LNCaP clone FGC (cell line): ENCODE results near the gene SLC9A7.

Experiments
- DNase-seq: peaks from one replicate; pipeline ENCODE4 v3.0.0-alpha.2; 2011; ENCODE audit warnings: low read depth
- H3K4me3 ChIP-seq: 2 replicates; pipeline ENCODE4 v1.5.1; 2011; ENCODE audit warnings: mild to moderate bottlenecking, low read depth, low read length, control low read depth
- CTCF ChIP-seq: IDR thresholded peaks from 2 replicates; pipeline ENCODE4 v1.5.1; 2012; ENCODE audit warnings: mild to moderate bottlenecking; ENCODE audit not compliant: control insufficient read depth, insufficient read depth; ENCODE audit errors: extremely low read depth

SLC9A7 gene

GRCh38 chrX:46637938-46638337, 121.0 kb downstream of the SLC9A7 start:
- TF ChIP-seq CTCF: no peak
- DNase-seq: no peak
- no peak overlapping the region for H3K4me3 ChIP-seq

- no peak for TF ChIP-seq CTCF
- H3K4me3 ChIP-seq: no peak overlapping the region
- DNase-seq: no peak
These were observed 122.7 kb downstream of the SLC9A7 start for GRCh38 chrX:46636223-46636622.

- H3K4me3 ChIP-seq: no peak overlapping the region
- DNase-seq: no peak
- TF ChIP-seq CTCF: no peak
These were observed 123.7 kb downstream of the SLC9A7 start for GRCh38 chrX:46635186-46635585.

GRCh38 chrX:46634577-46634976, 124.3 kb downstream of the SLC9A7 start:
- TF ChIP-seq CTCF: no peak
- no peak overlapping the region for H3K4me3 ChIP-seq
- DNase-seq: no peak

- no peak for TF ChIP-seq CTCF
These were observed 128.8 kb downstream of the SLC9A7 start for GRCh38 chrX:46630141-46630540.

GRCh38 chrX:46628460-46629371, 130.2 kb downstream of the SLC9A7 start:
- no peak for TF ChIP-seq CTCF
- no peak for DNase-seq
- no peak overlapping the region for H3K4me3 ChIP-seq

More at GRCh38 chrX:46630141-46630540, 128.8 kb downstream of the SLC9A7 start:
- DNase-seq: no peak
- no peak overlapping the region for H3K4me3 ChIP-seq
